H54 (cell line): ENCODE data around the gene ZBTB7C.

ENCODE experiments used
- DNase-seq: peaks from one replicate; pipeline ENCODE4 v3.0.0; 2011; ENCODE audit warnings: low spot score, mixed read lengths; ENCODE audit not compliant: insufficient read length
- FAIRE-seq: peaks from 3 replicates; lab custom pipeline; 2011; peaks lifted over from hg19 to GRCh38; lab: Jason Lieb, UNC
- POLR2A ChIP-seq: IDR thresholded peaks from 2 replicates; pipeline ENCODE4 v1.6.1; 2011; ENCODE audit warnings: low read depth, mild to moderate bottlenecking, low read length

Gene ZBTB7C

DNA sequence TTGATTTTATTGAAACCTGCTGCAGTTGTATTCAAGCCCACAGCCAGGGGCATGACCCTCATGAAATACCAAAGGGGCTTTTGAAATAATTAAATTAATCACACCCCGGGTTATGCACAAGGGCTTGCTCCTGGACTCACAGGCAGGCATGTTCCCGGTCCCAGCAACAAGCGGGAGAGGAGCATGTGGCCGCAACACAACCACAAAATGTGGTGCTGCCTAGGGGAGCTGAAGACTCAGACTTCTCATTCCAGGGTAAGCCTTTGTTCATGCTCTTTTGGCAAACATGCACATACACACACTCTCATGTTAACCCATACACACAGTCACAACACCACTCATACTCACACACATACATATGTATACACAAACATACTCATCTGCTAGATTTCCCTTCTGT lies 245.1 kb downstream of the ZBTB7C start:
- DNase-seq (no peak), FAIRE-seq (no peak)
- TF ChIP-seq POLR2A = no peak

DNA sequence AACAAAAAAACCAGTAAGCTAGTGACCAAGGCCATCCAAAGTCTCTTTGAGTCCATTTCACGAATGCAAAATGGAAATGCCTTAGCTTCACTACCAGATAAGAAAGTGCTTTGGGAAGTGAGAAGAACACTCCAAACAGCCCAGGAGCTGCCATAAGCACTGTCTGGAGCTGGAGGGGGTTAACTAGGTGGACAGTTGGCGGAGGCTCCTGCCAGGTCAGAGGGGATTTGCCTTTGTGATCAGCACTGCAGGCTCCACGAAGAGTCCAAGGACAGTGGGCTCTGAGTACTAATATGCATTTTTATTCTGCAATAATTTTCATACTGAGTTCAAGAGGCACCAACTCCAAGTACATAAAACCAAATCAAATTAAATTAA lies 245.5 kb downstream of the ZBTB7C start:
- no peak for FAIRE-seq
- TF ChIP-seq POLR2A = no peak
- DNase-seq = no peak

- no peak for DNase-seq
- no peak for FAIRE-seq
- no peak for TF ChIP-seq POLR2A
Observed at GRCh38 chr18:48162956-48163737, 246.0 kb downstream of the ZBTB7C start.

- FAIRE-seq (no peak), DNase-seq (peak; percentile 59)
- TF ChIP-seq POLR2A = peak; percentile 5; the same call in 1 of the 2 replicates
Observed at GRCh38 chr18:48161911-48162698, 247.1 kb downstream of the ZBTB7C start.

GRCh38 chr18:48161191-48161910 lies 247.8 kb downstream of the ZBTB7C start:
- FAIRE-seq (no peak), DNase-seq (peak; percentile 75)
- peak; percentile 65; the same call in 1 of the 2 replicates for TF ChIP-seq POLR2A

GRCh38 chr18:48160622-48161021 lies 248.6 kb downstream of the ZBTB7C start:
- DNase-seq (no peak), FAIRE-seq (no peak)
- no peak for TF ChIP-seq POLR2A

GRCh38 chr18:48159816-48160215 lies 249.4 kb downstream of the ZBTB7C start:
- FAIRE-seq (no peak), DNase-seq (no peak)
- TF ChIP-seq POLR2A = no peak

GRCh38 chr18:48158721-48159120 lies 250.5 kb downstream of the ZBTB7C start:
- DNase-seq (no peak), FAIRE-seq (no peak)
- TF ChIP-seq POLR2A = no peak

DNA sequence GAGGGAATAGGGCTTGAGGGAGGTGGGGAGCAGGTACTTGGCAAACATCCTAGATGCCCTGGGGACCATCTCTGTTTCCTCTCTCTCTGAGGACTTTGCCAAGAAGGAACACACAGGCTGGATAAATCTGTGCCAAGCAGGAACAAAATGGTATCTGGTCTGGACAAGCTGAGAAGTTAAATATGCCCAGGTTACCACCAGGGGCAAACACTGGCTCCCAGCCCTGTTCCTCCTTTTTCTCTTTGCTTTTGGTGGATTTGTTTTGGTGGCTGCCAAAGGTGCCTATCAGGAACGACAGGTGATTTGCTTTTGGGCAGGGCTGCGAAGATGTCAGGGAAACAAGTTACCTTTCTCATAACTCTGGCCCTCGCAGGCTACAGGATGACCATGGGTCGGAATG lies 251.2 kb downstream of the ZBTB7C start:
- no peak for FAIRE-seq
- TF ChIP-seq POLR2A = no peak
- DNase-seq = no peak

- DNase-seq = no peak
- no peak for TF ChIP-seq POLR2A
- FAIRE-seq = no peak
Observed at GRCh38 chr18:48155856-48156255, 253.3 kb downstream of the ZBTB7C start.

DNA sequence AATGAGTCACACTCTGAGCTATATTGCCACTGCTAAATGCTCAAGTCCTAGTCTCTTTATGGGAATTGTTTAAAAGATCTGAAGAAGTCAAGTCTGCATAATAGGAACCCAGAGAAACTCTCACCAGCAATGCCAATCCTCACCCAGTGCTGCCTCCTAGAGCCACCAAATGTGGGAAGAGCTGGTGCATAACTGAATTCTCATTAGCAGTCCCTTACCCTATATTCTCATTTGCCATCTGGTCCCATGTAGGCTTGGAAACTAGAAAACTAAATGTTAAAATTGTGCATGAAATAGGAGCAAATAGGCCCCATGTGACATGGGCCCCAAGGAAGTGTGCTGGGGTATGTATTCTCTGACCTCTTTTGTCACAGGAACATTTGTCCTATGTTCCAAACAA lies 254.4 kb downstream of the ZBTB7C start:
- FAIRE-seq (no peak), DNase-seq (no peak)
- no peak for TF ChIP-seq POLR2A

- FAIRE-seq (peak; percentile 38), DNase-seq (peak; percentile 44)
- no peak for TF ChIP-seq POLR2A
Observed at GRCh38 chr18:48153613-48154481, 255.3 kb downstream of the ZBTB7C start.

GRCh38 chr18:48152549-48152948 lies 256.6 kb downstream of the ZBTB7C start:
- DNase-seq = no peak
- FAIRE-seq = no peak

More at GRCh38 chr18:48152549-48152948, 256.6 kb downstream of the ZBTB7C start:
- no peak for TF ChIP-seq POLR2A
